Measurements from ENCODE around the gene PRDM16.

DNA sequence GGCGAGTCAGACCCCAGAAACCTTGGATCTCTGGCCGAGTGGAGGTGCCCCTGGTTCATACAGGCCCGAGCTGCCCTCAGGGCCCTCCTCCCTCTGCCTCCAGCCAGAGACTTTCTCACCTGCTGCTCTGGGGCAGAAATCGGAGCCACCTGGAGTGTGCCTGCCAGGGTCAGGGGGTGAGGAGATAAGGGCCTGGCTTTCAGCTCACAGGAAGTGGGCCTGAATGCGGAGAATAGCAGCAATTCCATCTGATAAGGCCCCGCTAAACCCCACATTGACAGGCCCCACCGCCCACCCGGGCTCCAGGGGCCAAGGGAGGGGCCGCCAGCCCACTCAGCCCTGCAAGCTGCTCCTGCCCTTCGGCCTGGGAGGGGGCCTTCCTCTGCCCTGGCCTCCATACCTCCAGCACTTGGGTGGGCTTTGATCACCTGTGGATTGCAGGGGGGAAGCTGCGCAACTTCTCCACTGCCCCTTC is 261.8 kb downstream of the PRDM16 start:
- TF ChIP-seq, protein P1, sequence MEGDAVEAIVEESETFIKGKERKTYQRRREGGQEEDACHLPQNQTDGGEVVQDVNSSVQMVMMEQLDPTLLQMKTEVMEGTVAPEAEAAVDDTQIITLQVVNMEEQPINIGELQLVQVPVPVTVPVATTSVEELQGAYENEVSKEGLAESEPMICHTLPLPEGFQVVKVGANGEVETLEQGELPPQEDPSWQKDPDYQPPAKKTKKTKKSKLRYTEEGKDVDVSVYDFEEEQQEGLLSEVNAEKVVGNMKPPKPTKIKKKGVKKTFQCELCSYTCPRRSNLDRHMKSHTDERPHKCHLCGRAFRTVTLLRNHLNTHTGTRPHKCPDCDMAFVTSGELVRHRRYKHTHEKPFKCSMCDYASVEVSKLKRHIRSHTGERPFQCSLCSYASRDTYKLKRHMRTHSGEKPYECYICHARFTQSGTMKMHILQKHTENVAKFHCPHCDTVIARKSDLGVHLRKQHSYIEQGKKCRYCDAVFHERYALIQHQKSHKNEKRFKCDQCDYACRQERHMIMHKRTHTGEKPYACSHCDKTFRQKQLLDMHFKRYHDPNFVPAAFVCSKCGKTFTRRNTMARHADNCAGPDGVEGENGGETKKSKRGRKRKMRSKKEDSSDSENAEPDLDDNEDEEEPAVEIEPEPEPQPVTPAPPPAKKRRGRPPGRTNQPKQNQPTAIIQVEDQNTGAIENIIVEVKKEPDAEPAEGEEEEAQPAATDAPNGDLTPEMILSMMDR (IDR thresholded peaks at IDR 0.05; ENCODE audit: low read depth, low read length): no peak
- TF ChIP-seq, protein P2, sequence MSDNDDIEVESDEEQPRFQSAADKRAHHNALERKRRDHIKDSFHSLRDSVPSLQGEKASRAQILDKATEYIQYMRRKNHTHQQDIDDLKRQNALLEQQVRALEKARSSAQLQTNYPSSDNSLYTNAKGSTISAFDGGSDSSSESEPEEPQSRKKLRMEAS (IDR thresholded peaks at IDR 0.05; ENCODE audit: low read depth, low read length): no peak
